Activated naive CD4-positive, alpha-beta T cell treated with anti-CD3 and anti-CD28 coated beads, Interleukin-2, amount 50 U/mL, for 16 hours (primary cell): ENCODE results near the gene COPRS.
"Not testable (repeated sequence)": the region's sequence is repeated elsewhere in the genome, so short reads cannot be mapped to it uniquely, and the experiment has no call there.

Experiments
- DNase-seq: peaks from one replicate; pipeline ENCODE4 v3.0.0-alpha.2; 2020

Gene COPRS

DNA sequence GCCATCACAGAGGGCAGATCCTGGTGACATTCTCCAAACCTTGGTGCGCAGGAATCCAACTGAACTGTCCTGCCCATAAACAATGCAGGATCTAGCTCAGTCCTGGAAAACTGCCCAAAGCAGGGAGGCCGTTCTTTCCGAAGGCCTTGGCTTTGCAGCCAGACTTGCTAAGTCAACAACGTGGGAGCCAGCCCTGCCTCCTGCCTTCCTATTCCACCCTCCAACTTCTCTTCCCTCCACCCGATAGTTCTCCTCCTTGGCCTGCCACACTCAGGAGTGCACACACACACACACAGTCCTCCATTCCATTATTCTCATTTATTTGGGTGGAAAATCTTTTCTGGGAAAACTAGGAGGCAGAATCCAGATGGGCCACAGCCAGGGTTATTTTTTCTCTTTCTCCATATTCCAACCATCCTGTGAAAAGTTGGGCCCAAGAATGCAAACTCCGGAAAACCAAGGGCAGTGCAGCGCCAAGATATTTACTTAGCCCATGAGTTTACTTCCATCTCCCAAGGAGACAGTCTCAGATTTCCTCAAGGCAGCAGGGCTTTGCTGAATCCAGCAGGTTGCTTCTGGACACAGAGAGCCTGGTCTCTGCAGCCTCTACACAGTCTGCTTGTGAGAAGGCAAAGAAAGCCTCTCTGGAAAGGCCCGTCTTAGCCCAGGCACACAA is 15.8 kb downstream of the COPRS start:
- DNase-seq = no peak

DNA sequence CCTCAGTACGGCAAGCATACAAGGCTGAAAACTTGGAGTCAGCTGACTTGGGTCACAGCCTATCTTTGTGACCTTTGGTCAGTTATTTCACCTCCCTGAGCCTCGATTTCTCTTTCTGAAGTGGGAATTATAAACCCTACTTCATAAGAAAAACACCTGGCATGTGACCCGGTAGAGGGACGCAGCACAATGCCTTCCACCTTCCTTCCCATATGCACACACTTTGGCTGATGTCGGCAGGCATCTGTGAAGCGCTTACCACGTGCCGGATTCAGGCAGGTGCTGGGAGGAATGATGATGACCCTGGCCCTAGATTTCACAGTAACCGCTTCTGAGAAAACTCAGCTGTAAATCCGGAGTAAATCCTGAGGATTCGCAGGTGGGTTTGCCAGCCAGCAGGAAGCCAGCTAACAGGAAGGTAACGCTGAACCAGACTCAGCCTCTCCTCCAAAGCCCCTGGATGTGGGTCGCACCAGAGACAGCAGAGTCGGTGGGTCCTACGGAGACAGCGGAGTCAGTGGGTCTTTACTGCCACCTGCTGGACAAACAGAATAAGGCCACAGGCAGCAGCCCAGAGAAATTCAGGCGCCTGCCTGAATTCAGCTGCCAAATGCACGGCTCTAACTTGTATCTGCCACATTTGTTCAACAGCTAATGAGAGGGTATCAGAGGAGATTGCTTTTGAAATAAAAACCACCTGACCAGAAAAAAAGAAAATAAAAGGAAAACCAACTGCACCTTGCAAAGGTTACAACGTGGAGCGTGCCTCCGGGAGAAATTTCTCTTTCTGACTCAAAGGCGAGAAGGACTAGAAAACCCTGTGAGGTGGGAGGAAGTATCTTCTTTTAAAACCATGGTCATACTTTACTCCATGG is 16.6 kb downstream of the COPRS start:
- DNase-seq = peak; percentile 60

DNA sequence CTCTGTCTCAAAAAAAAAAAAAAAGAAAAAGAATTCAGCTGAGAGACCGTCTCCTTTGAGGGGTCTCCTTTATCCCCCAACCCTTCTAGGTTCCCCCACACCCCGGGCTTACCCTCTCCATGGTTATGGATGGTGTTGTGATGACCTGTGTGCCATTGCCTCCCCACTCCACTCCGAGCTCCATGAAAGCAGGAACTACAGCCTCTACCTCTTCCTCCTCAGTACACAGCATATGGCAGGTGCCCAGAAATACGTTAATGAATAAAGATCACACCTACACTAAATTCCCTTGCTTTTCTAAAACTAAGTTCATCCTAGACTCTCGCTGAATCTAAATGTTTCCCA is 17.2 kb downstream of the COPRS start:
- DNase-seq = no peak

DNA sequence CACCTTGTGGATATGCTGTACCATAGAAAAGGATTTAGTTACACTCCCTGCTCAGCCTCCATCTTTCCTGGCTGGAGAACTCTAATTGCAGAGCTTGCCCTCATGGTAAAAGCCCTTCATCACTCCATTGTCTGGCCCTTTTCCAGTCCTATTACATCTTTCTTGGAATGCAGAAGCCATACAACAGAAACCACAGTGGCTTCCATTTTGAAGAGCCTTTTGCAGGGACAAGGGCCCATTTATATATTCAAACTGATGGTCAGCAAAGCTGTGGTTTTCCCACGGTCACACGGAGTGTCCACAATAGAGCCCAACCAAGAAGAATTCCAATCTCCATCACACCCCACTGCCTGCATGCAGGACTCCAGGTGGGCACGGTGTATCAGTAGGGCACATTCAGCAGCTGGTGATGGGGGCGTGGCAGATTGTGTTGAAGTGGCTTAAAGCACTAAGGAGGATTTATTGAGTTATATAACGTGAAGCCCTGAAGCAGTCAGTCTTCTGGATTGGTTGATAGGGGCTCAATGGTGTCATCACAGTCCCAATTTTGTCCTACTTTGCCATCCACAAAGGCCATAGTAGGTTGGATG is 20.3 kb downstream of the COPRS start:
- no peak for DNase-seq

DNA sequence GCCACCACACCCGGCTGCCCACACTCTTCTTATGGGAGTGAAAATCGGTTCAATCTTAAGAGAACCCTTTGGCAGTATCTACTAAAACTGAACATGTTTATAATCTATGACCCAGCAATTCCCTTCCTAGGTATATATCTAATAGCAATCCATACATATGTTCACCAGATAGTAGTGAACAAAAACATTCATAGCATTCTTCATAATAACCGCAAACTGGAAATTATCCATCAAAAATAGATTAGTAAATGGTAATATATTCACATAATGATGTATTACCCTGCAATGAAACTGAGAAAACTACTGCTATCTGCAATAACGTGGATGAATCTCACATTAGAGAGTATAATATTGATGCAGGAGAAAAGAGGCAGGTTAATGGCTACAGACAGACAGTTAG is 23.1 kb downstream of the COPRS start:
- DNase-seq = no peak

DNA sequence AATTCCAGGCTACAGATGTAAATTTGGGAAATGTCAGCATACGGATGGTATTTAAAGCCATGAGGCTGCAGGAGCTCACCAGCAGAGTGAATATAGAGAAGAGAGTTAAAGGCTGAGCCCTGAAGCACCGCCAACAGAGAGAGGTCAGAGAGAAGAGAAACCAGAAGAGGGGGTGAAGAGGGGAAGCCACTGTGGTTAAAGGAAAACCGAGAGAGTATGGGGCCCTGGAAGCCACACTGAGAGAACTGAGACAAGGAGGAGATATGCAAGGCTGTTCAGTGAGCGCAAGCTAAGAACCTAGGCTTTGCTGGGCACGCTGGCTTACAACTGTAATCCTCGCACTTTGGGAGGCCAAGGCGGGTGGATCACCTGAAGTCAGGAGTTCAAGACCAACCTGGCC is 24.6 kb downstream of the COPRS start:
- DNase-seq = no peak

GRCh38 chr17:31832746-31833145 is 26.3 kb downstream of the COPRS start:
- no peak for DNase-seq

GRCh38 chr17:31830971-31831858 is 27.8 kb downstream of the COPRS start:
- no peak for DNase-seq

DNA sequence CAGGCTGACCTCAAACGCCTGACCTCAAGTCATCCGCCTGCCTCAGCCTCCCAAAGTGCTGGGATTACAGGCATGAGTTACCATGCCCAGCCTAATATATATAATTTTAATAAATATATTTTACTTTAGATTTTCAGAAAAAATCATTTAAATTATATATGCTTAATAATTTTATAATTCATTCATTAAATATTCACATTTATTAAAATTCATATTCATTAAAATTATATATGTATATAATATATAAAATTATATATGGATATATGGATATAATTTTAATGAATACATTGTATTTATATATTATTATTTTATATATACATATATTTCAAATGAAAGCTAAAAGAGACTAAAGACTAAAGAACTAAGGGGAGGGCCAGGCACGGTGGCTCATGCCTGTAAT is 29.4 kb downstream of the COPRS start:
- no peak for DNase-seq

DNA sequence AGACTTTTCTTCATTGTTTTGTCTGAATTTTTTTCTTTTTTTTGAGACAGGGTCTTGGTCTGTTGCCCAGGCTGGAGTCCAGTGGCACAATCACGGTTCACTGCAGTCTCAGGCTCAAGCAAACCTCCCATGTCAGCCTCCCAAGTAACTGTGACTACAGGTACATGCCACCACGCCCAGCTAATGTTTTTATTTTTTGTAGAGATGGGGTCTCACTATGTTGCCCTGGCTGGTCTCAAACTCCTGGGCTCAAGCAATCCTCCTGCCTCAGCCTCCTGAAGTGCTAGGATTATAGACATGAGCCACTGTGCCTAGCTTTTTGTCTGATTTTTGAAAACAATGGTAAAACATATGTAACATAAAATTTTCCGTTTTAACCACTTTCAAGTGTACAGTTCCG is 30.1 kb downstream of the COPRS start:
- DNase-seq = not testable (repeated sequence)

GRCh38 chr17:31825961-31826691 is 32.9 kb downstream of the COPRS start:
- DNase-seq = no peak

DNA sequence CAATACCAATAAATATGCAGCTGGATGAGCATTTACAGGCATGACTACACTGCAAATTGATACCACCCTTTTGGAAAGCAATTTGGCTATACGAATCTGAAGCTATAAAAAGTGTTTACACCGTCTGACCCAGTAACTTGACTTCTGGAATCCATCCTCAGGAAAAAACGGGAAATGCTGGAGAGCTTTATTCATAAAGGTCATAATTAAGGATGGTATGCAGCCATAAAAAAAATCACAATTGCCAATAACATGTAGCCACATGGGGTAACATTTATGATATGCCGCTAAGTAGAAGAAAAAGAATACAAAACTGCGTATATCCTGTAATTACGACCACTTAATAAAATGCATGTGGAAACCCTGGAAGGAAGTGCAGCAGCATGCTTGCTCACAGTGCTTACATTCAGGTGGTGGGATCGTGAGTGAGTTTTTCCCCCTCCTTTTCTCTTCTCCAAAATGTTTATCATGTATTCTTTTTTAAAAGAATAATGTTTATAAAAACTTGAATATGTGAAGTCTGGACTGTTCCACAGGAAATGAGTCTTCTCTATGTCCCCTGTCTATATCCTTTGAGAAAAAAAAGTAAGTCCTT is 34.2 kb downstream of the COPRS start:
- no peak for DNase-seq

DNA sequence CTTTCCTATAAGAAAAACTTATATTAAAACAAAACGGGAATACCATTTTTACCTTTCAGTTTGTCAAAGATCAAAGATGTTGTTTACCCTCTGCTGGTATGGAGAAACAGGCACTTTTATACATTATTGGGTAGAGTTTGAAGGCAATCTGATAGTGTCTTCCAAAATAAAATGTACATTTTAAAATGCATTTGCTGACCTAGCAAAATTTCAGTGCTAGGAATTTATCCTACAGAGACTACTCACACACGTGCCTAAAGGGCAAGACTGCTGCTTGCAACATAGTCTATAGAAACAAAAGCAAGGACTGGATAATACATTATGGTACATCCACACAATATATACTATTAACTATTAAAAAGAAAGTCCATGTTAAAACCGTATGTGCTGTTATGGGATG is 36.0 kb downstream of the COPRS start:
- no peak for DNase-seq

- no peak for DNase-seq
These were observed 38.2 kb downstream of the COPRS start for GRCh38 chr17:31820691-31821435.

GRCh38 chr17:31819578-31819977 is 39.5 kb downstream of the COPRS start:
- no peak for DNase-seq

GRCh38 chr17:31818863-31819262 is 40.2 kb downstream of the COPRS start:
- not testable (repeated sequence) for DNase-seq

DNA sequence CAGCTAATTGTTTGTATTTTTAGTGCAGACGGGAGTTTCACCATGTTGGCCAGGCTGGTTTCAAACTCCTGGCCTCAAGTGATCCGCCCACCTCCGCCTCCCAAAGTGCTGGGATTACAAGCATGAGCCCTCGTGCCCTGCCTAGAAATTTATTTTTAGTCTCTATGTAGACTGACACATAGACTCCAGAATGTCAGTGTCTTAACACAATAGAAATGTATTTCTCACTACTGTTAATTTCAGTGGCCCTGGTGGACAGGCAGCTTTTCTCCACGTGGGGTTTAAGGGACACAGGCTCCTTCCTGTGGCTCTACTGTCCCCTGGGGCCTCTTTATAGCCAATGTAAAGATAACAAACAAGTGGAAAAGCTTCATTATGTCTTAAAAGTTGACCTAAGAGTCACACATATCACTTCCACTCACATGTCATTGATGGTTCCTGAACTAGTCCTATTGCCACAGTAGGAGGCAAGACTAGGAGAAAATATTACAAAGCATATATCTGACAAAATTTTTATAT is 43.8 kb downstream of the COPRS start:
- no peak for DNase-seq

GRCh38 chr17:31811101-31811500 is 47.9 kb downstream of the COPRS start:
- no peak for DNase-seq

- DNase-seq = not testable (repeated sequence)
These were observed 49.2 kb downstream of the COPRS start for GRCh38 chr17:31809876-31810275.

- DNase-seq = no peak
These were observed 50.5 kb downstream of the COPRS start for GRCh38 chr17:31808521-31809050.

DNA sequence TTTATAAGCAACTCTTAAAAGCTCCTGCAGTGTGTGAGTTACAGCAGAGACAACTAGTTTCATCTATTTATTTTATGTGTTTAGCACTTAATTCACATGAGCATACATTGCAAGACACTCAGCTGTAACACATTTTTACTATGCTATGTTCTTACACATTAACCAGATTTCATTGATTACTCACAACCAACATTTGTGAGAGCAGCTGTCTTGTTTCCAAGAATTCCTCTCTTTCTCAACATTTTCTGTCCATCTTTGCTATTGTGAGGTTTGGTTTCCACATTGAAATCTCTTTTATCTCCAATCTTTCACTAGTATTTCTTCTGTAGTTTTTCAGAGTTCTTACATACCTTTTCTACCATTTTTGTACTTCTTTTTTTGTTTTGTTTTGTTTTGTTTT is 51.2 kb downstream of the COPRS start:
- DNase-seq = no peak
